Measurements from ENCODE around the gene MTUS2. TPM values are rescaled to one million over a fixed set of nuclear protein-coding genes. Genes with fewer than 3 reads are reported as not detected.

Gene MTUS2
- total RNA-seq, 4 donors from 2014 or later: 0.44 to 1.1 (median 0.48) TPM; not detected in 1

- no peak for DNase-seq (ENCODE audit: low spot score)
- no peak for TF ChIP-seq CTCF (IDR thresholded peaks at IDR 0.05)
- no peak for ATAC-seq (ENCODE audit: low FRiP score)
Observed at GRCh38 chr13:29156136-29156535, 336.0 kb downstream of the MTUS2 start.

GRCh38 chr13:29159871-29160270, 339.7 kb downstream of the MTUS2 start:
- no peak for TF ChIP-seq CTCF (IDR thresholded peaks at IDR 0.05)
- no peak for ATAC-seq (ENCODE audit: low FRiP score)
- no peak for DNase-seq (ENCODE audit: low spot score)

GRCh38 chr13:29160862-29161261, 340.7 kb downstream of the MTUS2 start:
- no peak for DNase-seq (ENCODE audit: low spot score)

GRCh38 chr13:29161676-29162075, 341.5 kb downstream of the MTUS2 start:
- no peak for TF ChIP-seq CTCF (IDR thresholded peaks at IDR 0.05)
- DNase-seq (ENCODE audit: low spot score): no peak
- no peak for ATAC-seq (ENCODE audit: low FRiP score)

More at GRCh38 chr13:29160862-29161261, 340.7 kb downstream of the MTUS2 start:
- no peak for ATAC-seq (ENCODE audit: low FRiP score)
- no peak for TF ChIP-seq CTCF (IDR thresholded peaks at IDR 0.05)

GRCh38 chr13:29162638-29163235, 342.6 kb downstream of the MTUS2 start:
- TF ChIP-seq CTCF (IDR thresholded peaks at IDR 0.05): no peak
- ATAC-seq (ENCODE audit: low FRiP score) (no peak), DNase-seq (ENCODE audit: low spot score) (no peak)

GRCh38 chr13:29164116-29164515, 344.0 kb downstream of the MTUS2 start:
- ATAC-seq (ENCODE audit: low FRiP score): no peak
- TF ChIP-seq CTCF (IDR thresholded peaks at IDR 0.05): no peak

GRCh38 chr13:29165216-29165615, 345.1 kb downstream of the MTUS2 start:
- ATAC-seq (ENCODE audit: low FRiP score) (no peak), DNase-seq (ENCODE audit: low spot score) (no peak)
- TF ChIP-seq CTCF (IDR thresholded peaks at IDR 0.05): no peak

More at GRCh38 chr13:29164116-29164515, 344.0 kb downstream of the MTUS2 start:
- DNase-seq (ENCODE audit: low spot score): no peak
